Thyroid gland (tissue), 4 donors: Measurements from ENCODE around the gene RBM4B.

ENCODE experiments used
- CTCF ChIP-seq, 6 experiments: fragments of 200-600 bp in 3 of 6; fragments of 450-650 bp in 3 of 6; sonication (generic) in 3 of 6; IDR thresholded peaks; one replicate each; pipeline ENCODE4 v1.5.1; 2016 to 2019; ENCODE audit warnings: antibody characterized with exemption in 6 of 6, mild to moderate bottlenecking in 2 of 6, inconsistent platforms in 1 of 6, moderate library complexity in 1 of 6
- POLR2A ChIP-seq, 2 donors: fragments of 450-650 bp; IDR thresholded peaks; one replicate each; pipeline ENCODE4 v1.6.1; 2017; ENCODE audit warnings: antibody characterized with exemption in 2 of 2, mild to moderate bottlenecking in 2 of 2, moderate library complexity in 1 of 2

DNA sequence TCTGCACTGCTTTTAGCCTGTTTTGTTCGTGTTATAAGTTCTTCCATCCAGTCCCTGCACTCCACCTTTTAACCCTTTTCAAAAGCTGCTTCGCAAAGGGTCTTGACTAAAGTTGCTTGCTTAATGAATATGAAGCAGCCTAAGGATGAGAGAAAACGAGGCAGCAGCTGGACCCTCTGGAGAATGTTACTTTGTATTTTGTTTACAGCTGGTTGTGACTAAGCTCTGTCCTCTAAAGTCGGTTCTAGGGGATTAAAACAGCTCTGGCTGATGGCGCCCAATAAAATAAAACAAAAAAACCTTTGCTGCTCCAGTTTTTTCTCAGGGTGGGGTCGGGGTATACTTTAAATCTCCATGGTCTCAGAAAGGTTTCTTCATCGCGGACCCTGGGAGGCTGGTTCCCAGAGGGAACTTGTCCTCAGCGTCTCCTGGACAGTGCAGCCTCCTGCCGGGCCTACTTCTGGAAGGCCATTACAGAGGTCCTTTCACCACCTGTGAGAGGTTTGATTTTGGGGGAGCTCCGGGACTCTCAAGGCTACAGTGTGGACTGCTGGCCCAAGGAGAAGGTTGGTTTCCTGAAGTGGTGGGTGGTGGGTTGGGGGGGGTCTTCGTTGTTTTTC lies 40.0 kb downstream of the RBM4B start:
- TF ChIP-seq POLR2A (IDR thresholded peaks at IDR 0.05) (no peak), CTCF (IDR thresholded peaks at IDR 0.05) (no peak)
